DND-41 (cell line): ENCODE data around the gene IL20.

Experiments
- ATAC-seq: fragments of 200-7000 bp; cut with Tn5 transposase; 3 replicates; pipeline ENCODE4 v1.9.1; 2021; ENCODE audit warnings: low read depth; ENCODE audit not compliant: insufficient read depth
- DNase-seq: peaks from one replicate; pipeline ENCODE4 v3.0.0-alpha.2; 2020
- H2AFZ ChIP-seq: 2 replicates; pipeline ENCODE4 v1.6.0; 2012; ENCODE audit warnings: low read depth, low read length
- H3K27ac ChIP-seq: 2 replicates; pipeline ENCODE4 v1.5.1; 2012; ENCODE audit warnings: low read length, inconsistent platforms
- H3K27me3 ChIP-seq: fragments of 200-600 bp; sonication (generic); 2 replicates; pipeline ENCODE4 v1.6.0; 2012; ENCODE audit warnings: low read length, mild to moderate bottlenecking, inconsistent platforms; ENCODE audit not compliant: insufficient read depth, poor library complexity
- H3K36me3 ChIP-seq: 2 replicates; pipeline ENCODE4 v1.5.1; 2012; ENCODE audit warnings: low read length, inconsistent platforms; ENCODE audit not compliant: insufficient read depth
- H3K4me1 ChIP-seq: 2 replicates; pipeline ENCODE4 v1.5.1; 2012; ENCODE audit warnings: mild to moderate bottlenecking, low read length; ENCODE audit not compliant: insufficient read depth
- H3K4me2 ChIP-seq: 2 replicates; pipeline ENCODE4 v1.6.0; 2012; ENCODE audit warnings: mild to moderate bottlenecking, moderate library complexity, low read length, inconsistent platforms; ENCODE audit not compliant: insufficient read depth
- H3K4me3 ChIP-seq, 2 experiments: fragments of 200-600 bp in 1 of 2; shearing (Covaris generic) in 1 of 2; 2 replicates each; pipeline ENCODE4 v1.5.1; 2012 to 2016; ENCODE audit warnings: inconsistent platforms in 2 of 2, low read length in 2 of 2, mild to moderate bottlenecking in 2 of 2, low read depth in 1 of 2, moderate library complexity in 1 of 2
- H3K79me2 ChIP-seq: 2 replicates; pipeline ENCODE4 v1.6.0; 2012; ENCODE audit warnings: low read length, inconsistent platforms; ENCODE audit not compliant: insufficient read depth
- H3K9ac ChIP-seq: 2 replicates; pipeline ENCODE4 v1.6.0; 2012; ENCODE audit warnings: low read depth, mild to moderate bottlenecking, inconsistent platforms, low read length, moderate library complexity
- H3K9me3 ChIP-seq: 2 replicates; pipeline ENCODE4 v1.5.1; 2012; ENCODE audit warnings: low read length, moderate library complexity, mild to moderate bottlenecking, inconsistent platforms; ENCODE audit not compliant: insufficient read depth, severe bottlenecking
- H4K20me1 ChIP-seq: 2 replicates; pipeline ENCODE4 v1.6.0; 2012; ENCODE audit warnings: low read length; ENCODE audit not compliant: insufficient read depth
- CTCF ChIP-seq: IDR thresholded peaks from 2 replicates; pipeline ENCODE4 v1.5.1; 2012; ENCODE audit warnings: borderline replicate concordance, low read length, moderate library complexity, mild to moderate bottlenecking; ENCODE audit not compliant: poor library complexity, severe bottlenecking; ENCODE audit errors: extremely low read depth
- EZH2 ChIP-seq: IDR thresholded peaks from 3 replicates; pipeline ENCODE4 v1.6.1; 2012; ENCODE audit warnings: borderline replicate concordance, low read depth, mild to moderate bottlenecking, moderate library complexity, low read length, inconsistent platforms; ENCODE audit not compliant: severe bottlenecking

Gene IL20

GRCh38 chr1:206855859-206856258, 9.6 kb upstream of the IL20 start:
- no peak overlapping the region for H3K9ac ChIP-seq
- H3K4me1 ChIP-seq = peaks cover 4% of the 10 kb centered on the region; the same call in 1 of the 2 replicates
- H3K79me2 ChIP-seq = no peaks in the 10 kb centered on the region
- H3K27ac ChIP-seq = no peak overlapping the region
- H3K4me3 ChIP-seq = no peak overlapping the region
- DNase-seq (no peak), ATAC-seq (no peak)
- no peaks in the 10 kb centered on the region for H3K27me3 ChIP-seq
- no peaks in the 10 kb centered on the region for H4K20me1 ChIP-seq
- H3K9me3 ChIP-seq = no peaks in the 10 kb centered on the region
- H3K4me2 ChIP-seq = no peak overlapping the region
- no peak overlapping the region for H2AFZ ChIP-seq
- no peaks in the 10 kb centered on the region for H3K36me3 ChIP-seq
- TF ChIP-seq EZH2 (no peak), CTCF (no peak)

- H4K20me1 ChIP-seq = no peaks in the 10 kb centered on the region
- peaks cover 4% of the 10 kb centered on the region; the same call in 1 of the 2 replicates for H3K4me1 ChIP-seq
- no peak overlapping the region for H3K4me2 ChIP-seq
- H3K79me2 ChIP-seq = no peaks in the 10 kb centered on the region
- no peak overlapping the region for H3K4me3 ChIP-seq
- no peak overlapping the region for H3K9ac ChIP-seq
- H3K27me3 ChIP-seq = no peaks in the 10 kb centered on the region
- no peak overlapping the region for H3K27ac ChIP-seq
- TF ChIP-seq EZH2 = no peak
- TF ChIP-seq CTCF = peak; percentile 48
- no peaks in the 10 kb centered on the region for H3K9me3 ChIP-seq
- DNase-seq (no peak), ATAC-seq (no peak; the same call in 2 of the 3 replicates)
- no peak overlapping the region for H2AFZ ChIP-seq
- H3K36me3 ChIP-seq = no peaks in the 10 kb centered on the region
Observed at GRCh38 chr1:206856674-206857464, 8.6 kb upstream of the IL20 start.

GRCh38 chr1:206859082-206859521, 6.3 kb upstream of the IL20 start:
- Histone ChIP-seq H3K4me2 (no peak overlapping the region), H3K4me3 (no peak overlapping the region)
- ATAC-seq = no peak

More at GRCh38 chr1:206859082-206859521, 6.3 kb upstream of the IL20 start:
- Histone ChIP-seq H3K36me3 (no peaks in the 10 kb centered on the region), H3K9me3 (no peaks in the 10 kb centered on the region), H3K27ac (no peak overlapping the region), H3K4me1 (peaks cover 4% of the 10 kb centered on the region; the same call in 1 of the 2 replicates), H3K27me3 (no peaks in the 10 kb centered on the region), H3K79me2 (no peaks in the 10 kb centered on the region), H4K20me1 (no peaks in the 10 kb centered on the region), H2AFZ (peak overlapping the region; percentile 19; the same call in 1 of the 2 replicates), H3K9ac (no peak overlapping the region)
- no peak for DNase-seq
- TF ChIP-seq EZH2 = no peak
- TF ChIP-seq CTCF = no peak
